ENCODE results near the gene LINS1.

DNA sequence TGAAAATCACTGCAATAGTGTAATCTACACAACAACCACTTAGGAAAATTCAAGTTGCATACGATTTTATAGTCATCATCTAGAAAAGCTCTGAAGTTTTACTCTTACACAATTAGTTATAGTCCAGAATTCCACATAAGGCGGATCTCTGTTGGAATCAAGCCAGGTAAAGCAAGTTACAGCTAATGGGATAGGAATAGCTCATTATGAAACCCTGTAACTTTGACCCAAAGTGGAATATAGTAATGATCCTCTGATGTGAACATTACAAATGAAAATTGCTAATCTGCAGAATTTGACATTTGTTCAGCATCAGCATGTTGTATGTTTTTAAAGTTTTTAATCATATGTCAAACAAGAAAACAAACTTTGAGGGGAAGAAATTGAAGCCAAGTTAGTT lies 77.7 kb downstream of the LINS1 start:
- TF ChIP-seq RAD21 (conservative IDR thresholded peaks at IDR 0.05) (no peak), EP300 (conservative IDR thresholded peaks at IDR 0.05; ENCODE audit: poor library complexity, severe bottlenecking) (no peak), MXI1 (conservative IDR thresholded peaks at IDR 0.05; ENCODE audit: poor library complexity, severe bottlenecking) (no peak), POLR2AphosphoS5 (IDR thresholded peaks at IDR 0.05) (no peak)
- TF ChIP-seq, protein P1, sequence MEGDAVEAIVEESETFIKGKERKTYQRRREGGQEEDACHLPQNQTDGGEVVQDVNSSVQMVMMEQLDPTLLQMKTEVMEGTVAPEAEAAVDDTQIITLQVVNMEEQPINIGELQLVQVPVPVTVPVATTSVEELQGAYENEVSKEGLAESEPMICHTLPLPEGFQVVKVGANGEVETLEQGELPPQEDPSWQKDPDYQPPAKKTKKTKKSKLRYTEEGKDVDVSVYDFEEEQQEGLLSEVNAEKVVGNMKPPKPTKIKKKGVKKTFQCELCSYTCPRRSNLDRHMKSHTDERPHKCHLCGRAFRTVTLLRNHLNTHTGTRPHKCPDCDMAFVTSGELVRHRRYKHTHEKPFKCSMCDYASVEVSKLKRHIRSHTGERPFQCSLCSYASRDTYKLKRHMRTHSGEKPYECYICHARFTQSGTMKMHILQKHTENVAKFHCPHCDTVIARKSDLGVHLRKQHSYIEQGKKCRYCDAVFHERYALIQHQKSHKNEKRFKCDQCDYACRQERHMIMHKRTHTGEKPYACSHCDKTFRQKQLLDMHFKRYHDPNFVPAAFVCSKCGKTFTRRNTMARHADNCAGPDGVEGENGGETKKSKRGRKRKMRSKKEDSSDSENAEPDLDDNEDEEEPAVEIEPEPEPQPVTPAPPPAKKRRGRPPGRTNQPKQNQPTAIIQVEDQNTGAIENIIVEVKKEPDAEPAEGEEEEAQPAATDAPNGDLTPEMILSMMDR (IDR thresholded peaks at IDR 0.05; ENCODE audit: poor library complexity, severe bottlenecking) = no peak
